GM23248 (cell line): ENCODE data around the gene TPO.

Experiments
- EZH2 ChIP-seq: fragments of 200-600 bp; sonication (generic); IDR thresholded peaks from 2 replicates; pipeline ENCODE4 v1.6.1; 2018; ENCODE audit warnings: antibody characterized with exemption, mild to moderate bottlenecking; ENCODE audit not compliant: insufficient read depth, poor library complexity, severe bottlenecking
- EZH2phosphoT487 ChIP-seq: fragments of 200-600 bp; sonication (generic); IDR thresholded peaks from 2 replicates; pipeline ENCODE4 v1.6.1; 2018; ENCODE audit warnings: antibody characterized with exemption, moderate library complexity, mild to moderate bottlenecking, low read depth; ENCODE audit not compliant: insufficient read depth

- TF ChIP-seq EZH2phosphoT487 (no peak), EZH2 (no peak)
Measured at GRCh38 chr2:1512321-1513289, 99.3 kb downstream of the TPO start.
